ENCODE data around the gene GLYATL1.

Gene GLYATL1

GRCh38 chr11:58939277-58939676 is at the start of gene GLYATL1:
TSS of gene GLYATL1 (plus strand) at chr11:58939488. CDS start at chr11:58947088, 7,600 bp downstream.
- DNase-seq (ENCODE audit: low read depth in 3 of 3, low spot score in 1 of 3), result no peak

- DNase-seq (ENCODE audit: low read depth in 3 of 3, low spot score in 1 of 3), result no peak
Measured at GRCh38 chr11:58893899-58894298, 45.4 kb upstream of the GLYATL1 start.

- DNase-seq (ENCODE audit: low read depth in 3 of 3, low spot score in 1 of 3), result no peak
Measured at GRCh38 chr11:58898106-58898505, 41.2 kb upstream of the GLYATL1 start.

GRCh38 chr11:58900479-58901420 is 38.5 kb upstream of the GLYATL1 start:
- DNase-seq (ENCODE audit: low read depth in 3 of 3, low spot score in 1 of 3), result no peak

GRCh38 chr11:58902881-58903280 is 36.4 kb upstream of the GLYATL1 start:
- DNase-seq (ENCODE audit: low read depth in 3 of 3, low spot score in 1 of 3), result no peak

GRCh38 chr11:58905011-58905720 is 34.1 kb upstream of the GLYATL1 start:
- DNase-seq (ENCODE audit: low read depth in 3 of 3, low spot score in 1 of 3), result no peak

- DNase-seq (ENCODE audit: low read depth in 3 of 3, low spot score in 1 of 3), result no peak
Measured at GRCh38 chr11:58905721-58906547, 33.4 kb upstream of the GLYATL1 start.

- DNase-seq (ENCODE audit: low read depth in 3 of 3, low spot score in 1 of 3), result no peak
Measured at GRCh38 chr11:58907780-58908179, 31.5 kb upstream of the GLYATL1 start.

- no peak for DNase-seq (ENCODE audit: low read depth in 3 of 3, low spot score in 1 of 3)
Measured at GRCh38 chr11:58912124-58912523, 27.2 kb upstream of the GLYATL1 start.

GRCh38 chr11:58913685-58914084 is 25.6 kb upstream of the GLYATL1 start:
- no peak for DNase-seq (ENCODE audit: low read depth in 3 of 3, low spot score in 1 of 3)

- no peak for DNase-seq (ENCODE audit: low read depth in 3 of 3, low spot score in 1 of 3)
Measured at GRCh38 chr11:58914821-58915543, 24.3 kb upstream of the GLYATL1 start.

- no peak for DNase-seq (ENCODE audit: low read depth in 3 of 3, low spot score in 1 of 3)
Measured at GRCh38 chr11:58916637-58917036, 22.7 kb upstream of the GLYATL1 start.

GRCh38 chr11:58917159-58917783 is 22.0 kb upstream of the GLYATL1 start:
- no peak for DNase-seq (ENCODE audit: low read depth in 3 of 3, low spot score in 1 of 3)

- no peak for DNase-seq (ENCODE audit: low read depth in 3 of 3, low spot score in 1 of 3)
Measured at GRCh38 chr11:58919561-58919960, 19.7 kb upstream of the GLYATL1 start.

- DNase-seq (ENCODE audit: low read depth in 3 of 3, low spot score in 1 of 3), result no peak
Measured at GRCh38 chr11:58919980-58920379, 19.3 kb upstream of the GLYATL1 start.

- no peak for DNase-seq (ENCODE audit: low read depth in 3 of 3, low spot score in 1 of 3)
Measured at GRCh38 chr11:58921778-58922390, 17.4 kb upstream of the GLYATL1 start.

- DNase-seq (ENCODE audit: low read depth in 3 of 3, low spot score in 1 of 3), result no peak
Measured at GRCh38 chr11:58922479-58922878, 16.8 kb upstream of the GLYATL1 start.

- DNase-seq (ENCODE audit: low read depth in 3 of 3, low spot score in 1 of 3), result no peak
Measured at GRCh38 chr11:58923300-58923788, 15.9 kb upstream of the GLYATL1 start.

GRCh38 chr11:58924230-58924629 is 15.1 kb upstream of the GLYATL1 start:
- DNase-seq (ENCODE audit: low read depth in 3 of 3, low spot score in 1 of 3), result no peak

GRCh38 chr11:58926251-58926650 is 13.0 kb upstream of the GLYATL1 start:
- DNase-seq (ENCODE audit: low read depth in 3 of 3, low spot score in 1 of 3), result no peak
